Measurements from ENCODE around the gene CTSE.
"Not testable (repeated sequence)": the region's sequence is repeated elsewhere in the genome, so short reads cannot be mapped to it uniquely, and the experiment has no call there.

Gene CTSE

GRCh38 chr1:206023695-206024094 is at the start of gene CTSE:
TSS of gene CTSE (minus strand) at chr1:206023895. CDS start at chr1:206023791, 104 bp downstream.
- DNase-seq = no peak

- DNase-seq = no peak
Measured at GRCh38 chr1:206070627-206071304, 47.1 kb upstream of the CTSE start.

GRCh38 chr1:206068314-206068713 is 44.6 kb upstream of the CTSE start:
- DNase-seq = no peak

- DNase-seq = no peak
Measured at GRCh38 chr1:206067486-206068227, 44.0 kb upstream of the CTSE start.

- no peak for DNase-seq
Measured at GRCh38 chr1:206066479-206067171, 42.9 kb upstream of the CTSE start.

GRCh38 chr1:206065547-206066145 is 42.0 kb upstream of the CTSE start:
- DNase-seq = no peak

GRCh38 chr1:206064501-206064900 is 40.8 kb upstream of the CTSE start:
- DNase-seq = not testable (repeated sequence)

- DNase-seq = not testable (repeated sequence)
Measured at GRCh38 chr1:206064001-206064400, 40.3 kb upstream of the CTSE start.

GRCh38 chr1:206062464-206062863 is 38.8 kb upstream of the CTSE start:
- DNase-seq = no peak

- no peak for DNase-seq
Measured at GRCh38 chr1:206060844-206061243, 37.1 kb upstream of the CTSE start.

GRCh38 chr1:206059355-206059915 is 35.7 kb upstream of the CTSE start:
- DNase-seq = no peak

- no peak for DNase-seq
Measured at GRCh38 chr1:206058927-206059292, 35.2 kb upstream of the CTSE start.

- DNase-seq = not testable (repeated sequence)
Measured at GRCh38 chr1:206058289-206058926, 34.7 kb upstream of the CTSE start.

- DNase-seq = not testable (repeated sequence)
Measured at GRCh38 chr1:206055639-206056323, 32.1 kb upstream of the CTSE start.

- not testable (repeated sequence) for DNase-seq
Measured at GRCh38 chr1:206055069-206055625, 31.5 kb upstream of the CTSE start.

- not testable (repeated sequence) for DNase-seq
Measured at GRCh38 chr1:206053616-206054015, 29.9 kb upstream of the CTSE start.

- not testable (repeated sequence) for DNase-seq
Measured at GRCh38 chr1:206052919-206053610, 29.4 kb upstream of the CTSE start, which contains the start of gene RHEX. TSS of gene RHEX (plus strand) at chr1:206053173. CDS start at chr1:206097829, 44,656 bp downstream.

- not testable (repeated sequence) for DNase-seq
Measured at GRCh38 chr1:206052231-206052865, 28.7 kb upstream of the CTSE start.

- DNase-seq = no peak
Measured at GRCh38 chr1:206050655-206051235, 27.1 kb upstream of the CTSE start.
